Fibroblast of lung (primary cell): ENCODE measurements around the gene ATP1B1.

Source experiments
- CTCF ChIP-seq, 2 donors: IDR thresholded peaks in 1 of 2; conservative IDR thresholded peaks in 1 of 2; 1 replicate in 1 of 2; 2 replicates in 1 of 2; pipeline ENCODE4 v1.5.1; 2011 to 2012; ENCODE audit warnings: low read length in 2 of 2, control low read depth in 1 of 2, inconsistent platforms in 1 of 2, low read depth in 1 of 2, mild to moderate bottlenecking in 1 of 2
- EZH2 ChIP-seq: IDR thresholded peaks from 2 replicates; pipeline ENCODE4 v1.5.1; 2012; ENCODE audit warnings: low read length, control low read depth, mild to moderate bottlenecking; ENCODE audit errors: missing control alignments

DNA sequence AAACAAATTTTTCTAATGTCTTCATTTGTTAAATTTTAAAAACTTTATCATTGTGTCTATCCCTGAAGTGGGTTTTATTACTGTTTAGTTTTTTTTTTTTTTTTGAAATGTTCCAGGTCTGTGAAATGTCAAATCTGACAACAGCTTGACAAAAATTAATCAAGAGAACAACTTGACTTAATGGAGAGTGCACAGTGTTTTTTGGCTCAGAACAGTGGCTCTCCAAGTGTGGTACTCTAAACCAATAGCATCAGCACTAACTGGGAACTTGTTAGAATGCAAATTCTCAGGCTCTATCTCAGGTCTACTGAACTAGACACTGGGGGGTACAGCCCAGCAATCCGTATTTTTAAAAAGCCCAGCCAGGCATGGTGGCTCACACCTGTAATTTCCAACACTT is 49.2 kb downstream of the ATP1B1 start:
- TF ChIP-seq EZH2 (no peak), CTCF (conservative IDR thresholded peaks at IDR 0.05 in 1 of 2, IDR thresholded peaks at IDR 0.05 in 1 of 2; ENCODE audit: low read depth in 1 of 2, low read length in 2 of 2) (no peak)
